ENCODE measurements around the gene OVCA2.
A peak's percentile ranks its signal among the peaks of the same experiment; 100 is the strongest.

The OVCA2 gene

DNA sequence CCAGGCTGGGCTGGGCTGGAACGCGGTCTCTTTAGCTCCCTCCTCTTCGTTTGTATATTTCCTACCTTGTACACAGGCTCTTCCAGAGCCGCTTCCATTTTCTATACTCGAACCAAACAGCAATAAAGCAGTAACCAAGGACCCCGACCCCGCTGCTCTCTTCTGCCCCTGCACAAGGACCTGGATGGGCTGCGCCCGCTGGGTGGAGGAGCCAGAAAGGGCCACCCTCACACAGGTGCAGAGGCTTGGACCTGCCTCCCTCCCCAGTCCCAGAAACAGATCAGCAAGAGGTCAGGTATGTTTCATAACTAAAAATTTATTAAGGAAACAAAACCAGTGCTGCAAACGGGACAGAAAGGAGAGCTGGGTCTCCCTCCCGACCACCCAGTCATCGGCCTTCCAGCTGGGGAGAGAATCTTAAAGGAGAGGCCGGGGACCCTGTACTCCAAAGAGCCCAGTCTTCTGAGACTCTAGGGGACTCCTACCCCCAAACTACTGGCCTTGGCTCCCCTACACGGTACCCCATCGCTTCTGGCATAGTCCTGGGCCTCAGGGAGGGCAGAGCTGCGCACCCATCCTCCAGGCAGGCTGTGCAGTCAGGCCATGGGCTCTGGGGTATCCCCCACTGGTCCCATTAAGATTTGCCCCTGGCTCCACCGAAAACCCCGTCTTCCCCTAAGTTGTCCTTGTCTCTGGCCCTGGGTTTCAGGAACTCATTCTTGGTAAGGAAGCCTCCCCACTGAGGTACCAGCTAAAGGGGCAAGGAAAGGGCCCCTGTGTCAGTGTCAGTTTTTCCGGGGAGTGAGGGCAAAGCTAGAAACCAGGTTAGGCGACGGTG is 17.9 kb downstream of the OVCA2 start:
- H3K4me3 ChIP-seq (ENCODE audit: low read depth, low read length) = peak overlapping the region; percentile 34
- TF ChIP-seq, protein P1, sequence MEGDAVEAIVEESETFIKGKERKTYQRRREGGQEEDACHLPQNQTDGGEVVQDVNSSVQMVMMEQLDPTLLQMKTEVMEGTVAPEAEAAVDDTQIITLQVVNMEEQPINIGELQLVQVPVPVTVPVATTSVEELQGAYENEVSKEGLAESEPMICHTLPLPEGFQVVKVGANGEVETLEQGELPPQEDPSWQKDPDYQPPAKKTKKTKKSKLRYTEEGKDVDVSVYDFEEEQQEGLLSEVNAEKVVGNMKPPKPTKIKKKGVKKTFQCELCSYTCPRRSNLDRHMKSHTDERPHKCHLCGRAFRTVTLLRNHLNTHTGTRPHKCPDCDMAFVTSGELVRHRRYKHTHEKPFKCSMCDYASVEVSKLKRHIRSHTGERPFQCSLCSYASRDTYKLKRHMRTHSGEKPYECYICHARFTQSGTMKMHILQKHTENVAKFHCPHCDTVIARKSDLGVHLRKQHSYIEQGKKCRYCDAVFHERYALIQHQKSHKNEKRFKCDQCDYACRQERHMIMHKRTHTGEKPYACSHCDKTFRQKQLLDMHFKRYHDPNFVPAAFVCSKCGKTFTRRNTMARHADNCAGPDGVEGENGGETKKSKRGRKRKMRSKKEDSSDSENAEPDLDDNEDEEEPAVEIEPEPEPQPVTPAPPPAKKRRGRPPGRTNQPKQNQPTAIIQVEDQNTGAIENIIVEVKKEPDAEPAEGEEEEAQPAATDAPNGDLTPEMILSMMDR (IDR thresholded peaks at IDR 0.05; ENCODE audit: insufficient read depth, low read depth, low read length, missing control alignments) = no peak
- DNase-seq (ENCODE audit: low read depth) = no peak

DNA sequence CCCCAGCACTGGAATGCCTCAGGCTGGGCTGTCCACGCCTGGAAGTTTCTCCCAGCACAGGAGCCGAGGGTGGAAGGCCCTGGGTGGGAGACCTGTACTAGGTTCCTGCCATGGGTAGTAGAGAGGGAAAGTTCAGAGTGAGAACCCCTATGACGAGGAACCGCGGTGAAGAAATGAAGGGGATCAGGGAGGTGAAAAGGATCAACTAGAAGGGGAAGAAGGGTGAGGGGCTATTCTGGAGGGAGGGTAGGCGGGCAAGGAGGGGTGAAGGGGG is 18.5 kb downstream of the OVCA2 start:
- no peak for DNase-seq (ENCODE audit: low read depth)
- no peak overlapping the region for H3K4me3 ChIP-seq (ENCODE audit: low read depth, low read length)
- TF ChIP-seq, protein P1 (IDR thresholded peaks at IDR 0.05; ENCODE audit: insufficient read depth, low read depth, low read length, missing control alignments) = no peak

DNA sequence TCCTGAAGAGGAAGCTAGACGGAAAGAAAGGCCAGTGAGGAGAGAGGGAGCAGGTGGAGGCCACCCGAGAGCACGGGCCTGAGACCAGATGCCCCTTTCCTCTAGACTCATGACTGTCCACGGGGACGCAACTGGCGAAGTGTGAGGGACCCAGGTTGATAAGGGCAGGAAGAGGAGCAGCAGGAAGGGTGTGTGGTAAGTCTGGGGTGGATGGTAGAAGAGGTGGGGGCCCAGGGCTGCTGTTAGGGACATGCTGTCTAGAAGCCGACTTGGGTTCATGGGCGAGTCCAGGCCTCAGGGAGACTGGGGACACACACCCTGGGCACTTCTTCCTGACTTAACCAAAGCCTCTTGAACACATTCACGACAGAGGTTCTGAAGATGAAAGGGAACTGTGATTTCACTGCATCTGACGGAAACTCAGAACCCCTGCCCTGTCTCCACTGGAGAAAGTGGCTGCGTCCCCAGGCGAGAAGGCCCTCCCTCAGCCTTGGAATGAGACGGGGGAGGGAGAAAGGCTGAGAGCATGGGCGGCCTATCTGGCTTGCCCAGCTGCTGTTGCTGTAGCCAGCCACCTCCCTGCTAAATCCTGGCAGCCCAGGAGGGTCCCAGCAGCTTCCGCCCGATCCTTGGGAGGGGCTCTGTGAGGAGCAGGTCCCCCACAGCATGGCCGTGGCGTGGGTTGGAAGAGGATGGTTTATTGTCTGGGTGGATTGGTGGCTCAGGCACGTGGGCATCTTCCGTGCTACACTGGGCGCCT is 19.0 kb downstream of the OVCA2 start:
- no peak for DNase-seq (ENCODE audit: low read depth)
- TF ChIP-seq, protein P1 (IDR thresholded peaks at IDR 0.05; ENCODE audit: insufficient read depth, low read depth, low read length, missing control alignments) = no peak
- H3K4me3 ChIP-seq (ENCODE audit: low read depth, low read length) = no peak overlapping the region

DNA sequence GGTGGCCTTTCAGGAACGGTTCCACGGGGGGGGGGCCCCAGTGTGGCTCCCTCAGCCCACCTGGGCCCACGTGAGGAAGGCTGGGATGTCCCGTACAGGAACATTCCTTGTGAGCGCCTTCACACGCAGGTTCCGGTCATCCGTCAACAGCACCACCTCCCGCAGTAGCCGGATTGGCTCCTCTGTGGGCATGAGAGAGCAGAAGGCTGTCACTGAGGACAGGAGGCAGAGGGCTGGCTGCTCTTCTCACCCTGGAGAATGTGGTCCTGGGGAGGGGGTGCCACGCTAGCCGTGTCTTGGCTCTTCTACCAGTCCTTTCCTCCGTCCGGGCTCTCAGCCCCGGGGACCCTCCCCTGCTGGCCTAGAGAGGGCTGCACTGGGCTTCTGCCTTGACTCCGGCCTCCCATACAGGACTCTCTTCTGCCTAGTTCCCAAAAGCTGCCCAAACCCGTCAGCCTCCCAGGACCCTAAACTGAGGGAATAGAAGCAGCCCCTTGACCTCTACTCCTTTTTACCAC is 19.7 kb downstream of the OVCA2 start:
- H3K4me3 ChIP-seq (ENCODE audit: low read depth, low read length) = no peak overlapping the region
- no peak for DNase-seq (ENCODE audit: low read depth)

DNA sequence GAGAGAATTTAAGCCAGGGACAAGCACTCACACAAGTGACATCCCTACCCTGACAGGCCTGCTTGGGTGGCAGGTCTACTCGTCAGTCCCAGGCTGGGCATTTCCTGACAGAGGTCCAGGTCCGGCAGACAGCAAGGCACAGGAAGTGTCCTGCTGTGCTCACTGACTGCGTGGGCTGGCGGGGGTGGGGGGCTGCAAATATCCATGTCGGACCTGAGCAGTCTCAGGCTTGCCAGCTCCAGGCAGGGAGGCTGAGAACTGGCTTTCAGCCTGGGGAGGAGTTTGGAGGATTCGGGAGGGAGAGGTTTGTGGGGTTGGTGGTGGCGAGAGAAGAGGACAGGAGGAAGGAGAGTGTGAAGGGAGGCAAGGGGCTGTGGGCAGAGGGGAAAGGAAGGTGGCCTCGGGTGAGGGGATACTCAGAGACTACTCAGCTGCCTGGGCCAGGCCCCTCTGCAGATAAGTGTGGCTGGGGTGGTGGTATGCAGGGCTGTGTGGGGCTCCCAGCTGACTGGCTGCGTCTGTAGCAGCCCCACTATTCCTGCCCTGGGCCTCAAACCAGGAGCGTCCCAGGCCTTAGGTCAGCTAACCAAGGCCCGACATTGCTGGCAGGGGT is 20.9 kb downstream of the OVCA2 start:
- DNase-seq (ENCODE audit: low read depth) = no peak
- TF ChIP-seq, protein P1 (IDR thresholded peaks at IDR 0.05; ENCODE audit: insufficient read depth, low read depth, low read length, missing control alignments) = no peak

More for the DNA sequence above, 19.7 kb downstream of the OVCA2 start:
- TF ChIP-seq, protein P1 (IDR thresholded peaks at IDR 0.05; ENCODE audit: insufficient read depth, low read depth, low read length, missing control alignments) = no peak

DNA sequence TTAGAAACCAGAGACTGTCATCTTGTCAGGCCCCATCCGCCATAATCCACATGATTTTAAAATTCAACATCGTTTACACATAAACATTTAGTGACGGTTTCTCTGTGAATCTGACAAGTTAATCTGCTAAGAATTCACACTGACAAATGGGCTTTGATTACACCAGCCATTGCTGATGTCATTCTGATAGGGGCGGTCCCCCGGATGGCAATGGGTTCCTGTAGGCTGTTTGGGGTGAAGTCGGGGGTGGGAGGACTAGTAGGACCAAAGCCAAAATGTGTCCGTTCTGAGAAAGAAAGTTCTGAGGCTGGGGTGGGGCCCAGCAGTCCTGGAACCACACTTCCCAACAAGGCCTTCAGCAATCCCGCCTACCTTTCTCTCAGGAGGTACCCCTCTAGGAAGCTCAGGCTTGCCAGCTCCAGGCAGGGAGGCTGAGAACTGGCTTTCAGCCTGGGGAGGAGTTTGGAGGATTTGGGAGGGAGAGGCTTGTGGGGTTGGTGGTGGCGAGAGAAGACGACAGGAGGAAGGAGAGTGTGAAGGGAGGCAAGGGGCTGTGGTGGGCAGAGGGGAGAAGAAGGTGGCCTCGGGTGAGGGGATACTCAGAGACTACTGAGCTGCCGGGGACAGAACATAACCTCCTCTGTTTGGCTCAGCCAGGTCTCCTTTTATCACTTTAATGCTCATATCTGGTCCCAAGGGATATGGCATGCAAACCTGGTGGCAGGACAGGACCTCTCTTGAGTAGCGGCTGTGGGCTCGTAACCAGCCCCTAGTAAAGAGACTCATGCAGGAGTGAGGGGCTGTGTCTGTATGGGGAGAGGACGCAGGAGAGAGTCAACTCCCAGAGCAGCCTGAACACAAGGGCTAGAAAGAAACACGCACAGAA is 21.7 kb downstream of the OVCA2 start:
- TF ChIP-seq, protein P1 (IDR thresholded peaks at IDR 0.05; ENCODE audit: insufficient read depth, low read depth, low read length, missing control alignments) = no peak
- no peak overlapping the region for H3K4me3 ChIP-seq (ENCODE audit: low read depth, low read length)
- no peak for DNase-seq (ENCODE audit: low read depth)

More for the DNA sequence above, 20.9 kb downstream of the OVCA2 start:
- H3K4me3 ChIP-seq (ENCODE audit: low read depth, low read length) = no peak overlapping the region
